Activated naive CD4-positive, alpha-beta T cell (primary cell): Measurements from ENCODE around the gene SOX15.

Experiments used
- DNase-seq, 4 experiments: peaks; one replicate each; lab custom pipeline; 2025; lab: John Stamatoyannopoulos, UW

Gene SOX15

DNA sequence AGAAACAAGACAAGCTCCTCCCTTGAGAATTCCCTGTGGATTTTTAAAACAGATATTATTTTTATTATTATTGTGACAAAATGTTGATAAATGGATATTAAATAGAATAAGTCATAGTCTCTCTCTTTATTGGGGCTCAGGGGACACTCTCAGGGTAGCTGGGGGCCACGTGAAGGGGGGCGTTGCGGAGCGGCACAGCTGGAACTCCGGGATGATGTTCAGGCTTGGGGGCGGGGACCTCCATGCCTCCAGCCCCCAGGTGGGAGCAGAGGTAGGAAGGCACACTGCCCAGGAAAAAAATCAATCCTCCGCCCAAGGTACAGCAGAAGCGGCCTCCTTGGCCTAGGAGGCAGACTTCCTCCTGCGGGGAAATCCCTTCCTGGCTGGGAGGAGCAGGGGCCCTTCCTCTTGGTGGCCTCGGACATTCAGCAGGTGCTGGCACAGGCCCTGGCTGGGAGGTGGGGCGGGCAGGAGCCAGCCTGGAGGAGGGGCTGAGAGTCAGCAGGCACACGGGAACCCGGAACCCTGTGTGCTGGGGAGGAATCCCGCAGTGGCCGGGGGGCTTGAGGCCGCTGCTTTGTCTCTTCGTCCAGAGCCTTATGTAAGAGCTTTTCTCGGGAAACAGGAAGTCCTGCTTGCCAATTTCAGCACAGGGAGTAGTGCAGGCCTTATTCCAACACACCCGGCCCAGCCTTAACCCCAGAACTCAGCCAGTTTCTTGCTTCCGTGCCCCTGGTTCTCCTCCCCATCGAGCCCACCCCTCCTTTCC is 31.9 kb downstream of the SOX15 start:
- DNase-seq, result no peak

DNA sequence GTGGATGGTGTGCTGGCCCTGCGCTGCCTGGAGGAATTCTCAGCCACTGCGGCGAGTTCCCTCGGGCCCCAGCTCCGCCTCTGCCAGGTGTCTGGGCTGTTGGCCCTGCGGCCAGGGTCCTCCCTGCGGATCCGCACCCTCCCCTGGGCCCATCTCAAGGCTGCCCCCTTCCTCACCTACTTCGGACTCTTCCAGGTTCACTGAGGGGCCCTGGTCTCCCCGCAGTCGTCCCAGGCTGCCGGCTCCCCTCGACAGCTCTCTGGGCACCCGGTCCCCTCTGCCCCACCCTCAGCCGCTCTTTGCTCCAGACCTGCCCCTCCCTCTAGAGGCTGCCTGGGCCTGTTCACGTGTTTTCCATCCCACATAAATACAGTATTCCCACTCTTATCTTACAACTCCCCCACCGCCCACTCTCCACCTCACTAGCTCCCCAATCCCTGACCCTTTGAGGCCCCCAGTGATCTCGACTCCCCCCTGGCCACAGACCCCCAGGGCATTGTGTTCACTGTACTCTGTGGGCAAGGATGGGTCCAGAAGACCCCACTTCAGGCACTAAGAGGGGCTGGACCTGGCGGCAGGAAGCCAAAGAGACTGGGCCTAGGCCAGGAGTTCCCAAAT is 32.6 kb downstream of the SOX15 start:
- no peak for DNase-seq

DNA sequence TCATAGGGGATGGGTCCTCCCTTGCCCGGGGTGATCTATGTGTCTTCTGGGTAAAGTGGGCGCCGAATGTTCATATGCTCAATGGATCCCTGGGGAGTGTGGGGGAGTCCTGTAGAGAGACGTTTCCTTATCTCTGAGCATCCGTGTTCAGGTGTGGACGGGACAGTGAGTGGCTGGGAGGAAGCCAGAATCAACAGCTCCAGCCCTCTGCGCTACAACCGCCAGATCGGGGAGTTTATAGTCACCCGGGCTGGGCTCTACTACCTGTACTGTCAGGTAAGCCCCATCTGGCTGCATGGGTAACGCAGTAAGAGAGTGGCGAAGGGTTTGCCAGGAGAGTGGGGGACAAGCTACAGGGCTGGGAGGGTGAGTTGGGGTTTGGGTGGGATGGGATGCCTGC is 33.3 kb downstream of the SOX15 start:
- DNase-seq, result no peak

DNA sequence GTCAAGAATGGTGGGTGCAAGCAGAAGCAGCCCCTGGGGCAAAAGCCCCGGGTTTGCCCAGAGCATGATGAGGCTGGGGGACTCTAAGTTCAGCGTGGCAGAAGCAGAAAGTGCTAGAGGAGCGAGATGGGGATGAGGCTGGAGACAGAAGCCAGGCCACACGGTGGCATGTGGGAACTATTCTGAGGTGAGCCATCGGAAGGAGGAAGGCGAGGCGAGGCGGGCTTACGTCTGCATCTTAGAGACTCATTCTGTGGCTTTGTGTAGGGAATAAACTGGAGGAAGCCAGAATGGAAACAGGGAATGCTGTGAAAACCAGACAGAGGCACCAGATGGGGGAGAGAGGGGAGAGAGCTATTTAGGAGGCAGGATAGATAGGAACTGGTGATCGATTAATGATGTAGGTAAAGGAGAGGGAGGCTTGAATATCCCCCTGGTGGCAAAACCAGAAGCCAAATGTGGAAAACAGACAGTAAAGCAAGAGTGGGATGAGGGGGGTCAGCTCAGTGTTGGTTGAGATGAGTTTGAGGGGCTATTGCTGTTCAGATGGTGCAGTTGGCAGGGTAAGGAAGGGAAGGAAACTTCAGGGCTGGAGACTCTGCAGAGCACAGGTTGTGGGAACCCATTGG is 34.5 kb downstream of the SOX15 start:
- DNase-seq, result no peak

DNA sequence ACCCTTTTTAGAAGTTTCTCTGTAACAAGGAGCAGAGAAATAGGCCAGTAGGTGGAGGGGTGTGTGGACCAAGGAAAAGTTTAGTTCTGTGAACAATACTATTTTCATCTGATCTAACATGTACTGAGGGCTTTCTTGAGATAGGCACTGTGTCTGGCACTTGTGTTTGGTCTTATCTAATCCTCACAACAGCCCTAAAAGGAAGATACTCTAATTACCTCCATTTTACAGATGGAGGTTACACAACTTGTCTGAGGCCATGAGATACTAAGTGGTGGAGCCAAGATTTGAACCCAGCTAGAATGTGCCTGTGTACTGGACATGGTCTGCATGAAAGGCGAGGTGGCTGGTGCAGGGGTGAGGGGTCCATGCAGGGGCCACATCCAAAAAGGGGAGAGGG is 36.5 kb downstream of the SOX15 start:
- no peak for DNase-seq

DNA sequence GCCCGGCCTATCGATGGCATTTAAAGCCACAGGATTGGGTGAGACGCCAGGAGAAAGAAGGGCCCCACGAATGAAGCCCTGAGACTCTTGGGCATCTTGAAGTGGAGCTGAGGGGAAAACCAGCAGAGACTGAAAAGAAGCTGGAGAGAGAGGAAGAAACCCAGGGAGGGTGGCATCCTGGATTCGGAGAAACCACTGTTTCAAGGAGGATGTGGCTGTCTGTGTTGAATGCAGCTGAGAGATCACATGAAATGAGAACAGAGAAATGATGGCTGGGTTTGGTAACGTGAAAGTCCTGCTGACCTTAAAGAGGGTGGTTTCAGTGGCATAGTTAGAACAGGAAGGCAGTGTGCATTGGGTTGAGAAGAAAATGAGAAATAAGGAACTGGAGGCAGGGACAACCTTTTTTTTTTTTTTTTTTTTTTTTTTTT is 37.3 kb downstream of the SOX15 start:
- DNase-seq, result no peak

DNA sequence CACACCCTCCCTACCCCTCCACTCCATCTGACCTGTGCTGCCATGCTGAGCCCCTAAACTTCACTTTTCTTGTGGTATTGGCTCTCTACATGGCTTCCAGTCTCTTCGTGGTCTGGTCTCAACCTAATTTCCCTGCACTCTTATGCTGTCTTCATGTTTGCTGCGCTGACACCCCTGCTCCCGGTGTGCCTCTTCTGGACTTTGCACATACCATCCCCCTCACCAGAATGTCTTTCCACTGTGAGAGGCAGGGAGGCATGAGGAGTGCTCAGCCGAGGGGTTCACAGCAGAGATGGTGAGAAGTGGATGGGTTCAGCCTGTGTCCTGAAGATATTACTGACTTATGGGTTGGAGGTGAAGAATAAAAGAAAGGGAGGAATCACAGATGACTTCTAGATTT is 38.5 kb downstream of the SOX15 start:
- no peak for DNase-seq

DNA sequence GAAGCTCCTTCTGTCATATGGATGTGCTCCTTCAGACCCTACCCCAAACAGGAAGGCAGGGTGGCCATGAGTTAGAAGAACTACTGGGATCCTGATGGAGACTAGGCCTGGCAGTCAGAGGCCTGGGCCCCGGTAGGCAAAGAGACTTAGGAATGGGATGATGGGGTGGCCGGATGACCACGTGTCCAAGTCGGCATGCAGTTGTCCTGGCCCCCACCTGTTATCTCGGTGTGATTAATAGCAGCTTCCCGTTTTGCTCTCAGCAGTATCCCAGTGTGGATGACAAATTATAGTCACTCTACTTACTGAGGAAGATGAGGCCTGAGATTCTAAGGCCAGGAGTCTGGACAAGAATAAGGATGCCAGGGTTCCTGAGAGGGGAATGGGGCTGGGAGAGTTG is 39.5 kb downstream of the SOX15 start:
- DNase-seq, result no peak

DNA sequence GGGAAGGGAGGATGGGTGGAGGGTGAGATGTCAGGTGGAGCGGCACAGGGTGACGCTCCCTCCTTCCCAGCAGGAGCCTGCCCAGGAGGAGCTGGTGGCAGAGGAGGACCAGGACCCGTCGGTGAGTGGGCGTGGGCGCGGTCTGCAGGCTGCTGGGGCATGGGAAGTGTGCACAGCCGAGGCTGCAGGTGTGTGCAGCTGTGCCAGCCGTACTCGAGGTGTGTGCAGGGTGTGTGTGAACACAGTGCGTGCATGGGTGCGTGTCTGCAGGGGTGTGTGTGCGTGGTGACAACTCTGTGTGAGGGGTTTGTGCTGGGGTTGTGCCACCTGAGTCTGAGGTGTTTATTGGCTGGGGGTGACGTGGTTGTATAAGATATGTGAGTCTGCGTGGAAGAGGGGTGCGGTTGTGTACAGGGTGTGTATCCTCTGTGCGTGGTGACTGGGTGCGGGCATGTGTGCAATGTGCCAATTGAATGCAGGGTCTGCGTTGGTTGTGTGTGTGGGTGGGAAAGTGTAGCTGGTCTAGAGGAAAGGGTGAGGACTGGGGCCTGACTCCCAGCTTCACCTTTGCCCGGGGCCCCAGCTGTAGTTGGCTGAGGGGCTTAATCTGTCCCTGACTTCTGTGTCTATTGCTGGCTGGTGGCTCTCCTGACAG is 40.4 kb downstream of the SOX15 start:
- peak in 2 of 4 experiments; percentile 21 to 37 for DNase-seq

DNA sequence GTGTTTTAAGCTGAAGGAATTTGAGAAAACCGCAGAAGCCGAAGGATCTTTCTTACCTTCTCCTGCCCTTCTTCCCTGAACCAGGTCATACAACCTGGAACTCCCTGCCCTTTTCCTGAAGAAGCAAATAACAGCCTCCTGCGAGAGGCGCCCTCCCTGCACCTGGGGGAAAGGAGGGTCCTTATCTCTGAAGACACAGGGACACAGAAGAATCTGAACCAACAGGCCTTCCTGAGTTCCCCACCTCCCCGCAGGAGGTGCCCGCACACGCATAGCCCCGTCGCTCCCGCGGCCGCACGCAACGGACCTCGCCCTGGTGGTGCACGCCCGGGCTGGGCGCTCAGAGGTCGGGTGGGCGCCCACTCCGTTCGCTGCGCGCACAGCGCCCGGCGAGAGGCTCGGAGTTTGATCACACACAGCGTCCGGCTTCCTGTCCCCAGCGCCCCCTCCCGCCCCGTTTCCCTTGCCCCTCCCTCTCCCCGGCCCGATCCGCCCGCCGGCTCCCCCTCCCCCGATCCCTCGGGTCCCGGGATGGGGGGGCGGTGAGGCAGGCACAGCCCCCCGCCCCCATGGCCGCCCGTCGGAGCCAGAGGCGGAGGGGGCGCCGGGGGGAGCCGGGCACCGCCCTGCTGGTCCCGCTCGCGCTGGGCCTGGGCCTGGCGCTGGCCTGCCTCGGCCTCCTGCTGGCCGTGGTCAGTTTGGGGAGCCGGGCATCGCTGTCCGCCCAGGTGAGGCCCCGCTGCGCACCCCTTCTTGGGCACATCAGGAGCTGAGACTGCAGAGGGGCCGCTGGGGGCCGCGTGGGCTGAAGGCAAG is 41.1 kb downstream of the SOX15 start, which contains the start of gene TNFSF12:
TSS of gene TNFSF12 (plus strand) at position 474 of the 816 bp plus-strand sequence. CDS start at position 570, 96 bp downstream.
- DNase-seq, result peak in 2 of 4 experiments; percentile 47 to 48

DNA sequence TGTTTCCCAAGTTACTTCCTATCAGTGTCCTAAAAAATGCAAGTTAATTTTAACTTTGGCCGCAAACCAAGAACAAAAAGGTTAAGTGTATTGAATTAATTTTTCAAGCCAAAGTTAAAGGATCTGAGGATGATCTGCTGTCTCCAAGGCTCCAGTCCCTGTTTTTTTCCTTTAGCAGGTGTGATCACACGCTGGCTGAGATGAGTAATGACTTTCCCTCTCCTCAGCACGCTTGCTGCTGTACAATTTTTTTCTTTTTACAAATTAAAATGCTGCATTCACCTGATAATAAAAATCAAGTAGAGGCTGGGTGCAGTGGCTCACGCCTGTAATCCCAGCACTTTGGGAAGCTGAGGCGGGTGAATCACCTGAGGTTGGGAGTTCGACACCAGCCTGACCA is 45.0 kb downstream of the SOX15 start:
- no peak for DNase-seq

DNA sequence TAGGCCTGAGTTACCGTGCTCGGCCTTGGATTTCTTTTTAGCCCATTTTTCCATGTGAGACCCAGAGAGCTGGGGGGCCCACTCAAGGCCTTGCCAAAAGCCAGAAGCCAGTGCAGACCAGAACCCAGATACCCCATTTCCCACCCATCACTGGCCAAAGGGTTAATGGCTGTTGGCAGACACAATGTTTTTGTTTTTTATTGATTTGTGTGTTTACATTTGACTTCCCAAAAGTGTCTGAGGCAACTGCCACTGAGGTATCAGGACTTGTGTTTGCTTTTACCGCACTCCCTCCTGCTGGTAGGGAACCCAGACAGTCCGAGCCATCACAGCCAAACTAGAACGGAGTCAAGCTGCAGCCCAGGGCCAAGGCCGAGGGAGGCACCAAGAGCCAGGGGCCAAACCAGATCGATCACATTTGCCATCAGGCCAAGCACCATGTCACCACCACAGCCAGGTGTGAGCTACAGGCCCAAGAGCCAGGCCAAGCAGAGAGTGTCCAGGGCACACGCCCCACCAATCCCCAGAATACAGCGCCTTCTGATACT is 48.7 kb downstream of the SOX15 start:
- DNase-seq, result no peak

DNA sequence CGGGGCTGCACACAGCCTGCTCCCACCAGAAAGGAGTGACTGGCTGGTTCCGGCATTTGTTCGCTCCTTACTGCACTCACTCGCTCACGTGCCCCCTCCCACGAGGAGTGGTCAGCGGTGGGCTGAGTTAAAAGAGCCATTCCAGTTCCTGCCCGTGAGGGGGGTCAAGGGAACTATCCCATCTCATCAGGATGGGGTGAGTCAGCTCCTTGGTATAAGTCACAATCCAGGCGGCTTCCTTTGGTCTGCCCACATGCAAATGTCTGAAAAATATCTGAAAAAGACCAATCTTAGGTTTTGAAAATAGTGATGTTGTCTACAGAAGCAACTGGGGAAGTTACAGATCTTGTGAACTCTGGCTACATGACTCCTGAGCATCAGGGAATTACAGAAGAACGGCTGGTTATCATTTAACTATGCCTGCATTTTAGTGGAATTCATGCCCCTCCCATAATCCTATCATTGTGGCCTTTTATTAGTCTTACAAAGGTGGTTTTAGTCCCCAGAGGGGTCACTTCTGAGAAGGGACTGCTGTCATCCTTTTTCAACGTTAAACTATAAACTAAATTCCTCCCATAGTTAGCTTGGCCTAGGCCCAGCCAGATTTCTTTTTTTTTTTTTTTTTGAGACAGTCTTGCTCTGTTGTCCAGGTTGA is 50.9 kb downstream of the SOX15 start:
- DNase-seq, result no peak
